Measurements from ENCODE around the gene DNASE1L3. TPM values are rescaled to one million over a fixed set of nuclear protein-coding genes. Genes with fewer than 3 reads are reported as not detected.

DNASE1L3 gene
- total and polyA plus RNA-seq, 2 of the 4 experiments (the other 2 are of a cell fraction), result not detected

DNA sequence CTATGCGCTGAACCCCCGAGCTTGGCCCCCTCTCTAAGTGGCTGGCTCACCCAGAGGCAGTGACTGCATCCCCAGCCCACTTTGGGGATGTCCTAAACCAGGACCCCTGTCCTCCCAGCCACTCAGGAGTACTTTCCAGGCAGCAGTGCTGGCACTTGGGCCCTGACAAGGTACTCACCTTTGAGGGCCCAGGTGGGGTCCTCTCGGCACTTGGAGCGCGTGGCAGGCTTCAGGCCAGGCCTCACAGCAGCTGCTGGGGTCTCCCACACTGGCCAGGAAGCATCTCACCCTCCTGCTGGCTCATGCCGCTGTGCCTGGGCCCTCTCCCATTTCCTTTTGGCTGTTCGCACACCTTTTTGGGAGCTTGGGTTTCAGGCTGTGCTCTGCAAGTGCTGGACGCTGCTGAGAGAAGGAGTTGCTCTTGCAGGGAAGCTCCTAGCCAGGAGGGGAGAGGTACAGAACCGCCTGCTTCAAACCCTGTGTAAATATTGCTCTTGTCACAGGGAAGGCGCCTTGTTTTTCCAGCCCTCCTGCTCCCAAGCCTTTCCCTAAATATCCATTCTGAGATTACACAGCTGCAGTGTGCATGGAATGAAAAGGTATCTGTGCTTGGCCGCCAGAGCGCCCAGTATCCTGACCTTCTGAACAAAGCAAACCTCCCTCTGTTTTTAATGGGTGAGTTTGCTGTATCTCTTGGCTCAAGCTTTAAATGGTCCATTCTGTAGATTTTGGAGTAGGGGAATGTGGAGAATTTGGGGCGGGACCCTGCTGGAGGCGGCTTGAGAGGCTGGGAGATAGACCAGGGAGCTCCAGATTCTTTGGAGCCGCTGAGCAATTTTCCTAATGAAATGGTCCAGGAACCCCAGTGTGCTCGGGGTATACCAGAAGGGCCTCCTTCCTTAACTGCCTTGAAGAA lies 45.6 kb downstream of the DNASE1L3 start:
- in situ Hi-C loops (cut with MboI; ENCODE audit: low sequenced_read_pairs) (no loop called here), dilution Hi-C loops (cut with HindIII; ENCODE audit: low sequenced_read_pairs, unreplicated experiment) (no loop called here), intact Hi-C loops (cut with micrococcal nuclease) (loop anchor here (5.0 kb wide), 2 partner anchors 98 to 213 kb away; no protein-coding TSS in a partner anchor)
- H3K9me3 ChIP-seq (ENCODE audit: control insufficient read depth, insufficient read depth, low read length), result peaks cover 2% of the 10 kb centered on the region; the same call in 1 of the 2 replicates
- H4K5ac ChIP-seq (ENCODE audit: low read depth, low read length), result no peak overlapping the region
- H3K56ac ChIP-seq (ENCODE audit: extremely low read depth, insufficient read depth, low read length), result no peak overlapping the region
- H4K8ac ChIP-seq (ENCODE audit: low read depth in 2 of 2, low read length in 2 of 2), result no peak overlapping the region
- peak overlapping the region; percentile 5 for H2AK9ac ChIP-seq (replicated peaks; ENCODE audit: low read depth, low read length, poor library complexity)
- peak overlapping the region; percentile 43; the same call in 1 of the 2 replicates for H3K4ac ChIP-seq (ENCODE audit: low read depth, low read length)
- no peaks in the 10 kb centered on the region for H3K27me3 ChIP-seq (ENCODE audit: control insufficient read depth, insufficient read depth, low read length)
- CTCF ChIA-PET, result interaction anchor here (1.3 to 1.4 kb wide), 2 partner anchors 12 to 157 kb away, joined by 5 read pairs; partner anchors contain the start of gene FLNB
- no peak overlapping the region for H2BK15ac ChIP-seq (ENCODE audit: low read depth, low read length)
- no peak overlapping the region for H3K14ac ChIP-seq (replicated peaks; ENCODE audit: low read depth, low read length)
- no TSS peak for BruUV-seq (replicated peaks)
- H3K4me2 ChIP-seq (ENCODE audit: low read depth, low read length), result no peak overlapping the region
- peaks cover 47% of the 10 kb centered on the region for H3K36me3 ChIP-seq (ENCODE audit: control insufficient read depth, insufficient read depth, low read length)
- no peak overlapping the region for H3K9ac ChIP-seq (ENCODE audit: low read depth, low read length)
- 70% methylated on average over 3 of the region's 16 CpGs; no CpG with 5 or more reads in 1 of the 2 experiments for WGBS, 2 experiments (ENCODE audit: extremely low coverage in 2 of 2, insufficient read length in 1 of 2)
- H2BK20ac ChIP-seq (ENCODE audit: low read depth, low read length), result no peak overlapping the region
- peaks cover 25% of the 10 kb centered on the region; the same call in 1 of the 2 replicates for H4K20me1 ChIP-seq (ENCODE audit: insufficient read depth, low read length)
- TF ChIP-seq CEBPB (IDR thresholded peaks at IDR 0.05; ENCODE audit: low read depth, low read length) (no peak), CHD1 (IDR thresholded peaks at IDR 0.05; ENCODE audit: low read depth, low read length) (no peak), MXI1 (IDR thresholded peaks at IDR 0.05; ENCODE audit: borderline replicate concordance, low read depth, low read length) (no peak), NFE2L2 (IDR thresholded peaks at IDR 0.05; ENCODE audit: low read depth, low read length) (no peak), MAFK (IDR thresholded peaks at IDR 0.05; ENCODE audit: low read depth, low read length) (no peak), RCOR1 (IDR thresholded peaks at IDR 0.05; ENCODE audit: insufficient replicate concordance, low read length) (no peak), FOS (IDR thresholded peaks at IDR 0.05; ENCODE audit: low read depth, low read length) (no peak)
- TF ChIP-seq, protein P1, sequence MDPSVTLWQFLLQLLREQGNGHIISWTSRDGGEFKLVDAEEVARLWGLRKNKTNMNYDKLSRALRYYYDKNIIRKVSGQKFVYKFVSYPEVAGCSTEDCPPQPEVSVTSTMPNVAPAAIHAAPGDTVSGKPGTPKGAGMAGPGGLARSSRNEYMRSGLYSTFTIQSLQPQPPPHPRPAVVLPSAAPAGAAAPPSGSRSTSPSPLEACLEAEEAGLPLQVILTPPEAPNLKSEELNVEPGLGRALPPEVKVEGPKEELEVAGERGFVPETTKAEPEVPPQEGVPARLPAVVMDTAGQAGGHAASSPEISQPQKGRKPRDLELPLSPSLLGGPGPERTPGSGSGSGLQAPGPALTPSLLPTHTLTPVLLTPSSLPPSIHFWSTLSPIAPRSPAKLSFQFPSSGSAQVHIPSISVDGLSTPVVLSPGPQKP (IDR thresholded peaks at IDR 0.05; ENCODE audit: borderline replicate concordance, low read depth, low read length), result no peak
- no peak overlapping the region for H3K27ac ChIP-seq (ENCODE audit: insufficient read depth, low read length)
- no peak overlapping the region for H2BK120ac ChIP-seq (ENCODE audit: low read depth, low read length)
- no peak overlapping the region for H2AK5ac ChIP-seq (ENCODE audit: low read depth, low read length)
- no peak overlapping the region for H2BK5ac ChIP-seq (ENCODE audit: low read depth, low read length, poor library complexity, severe bottlenecking)
- DNase-seq, result no peak
- H3K18ac ChIP-seq (ENCODE audit: low read depth, low read length), result no peak overlapping the region
- POLR2A ChIA-PET (ENCODE audit: unreplicated experiment), result interaction anchor here (0.6 kb wide), 1 partner anchor 1207 kb away, joined by 3 read pairs; no protein-coding TSS in a partner anchor
- H3K23ac ChIP-seq (ENCODE audit: low read depth, low read length), result no peak overlapping the region
- H3K4me1 ChIP-seq (ENCODE audit: control insufficient read depth, insufficient read depth, low read length), result peaks cover 28% of the 10 kb centered on the region
- no peak overlapping the region for H3K4me3 ChIP-seq (ENCODE audit: insufficient read depth, low read depth, low read length)
- peaks cover 42% of the 10 kb centered on the region for H3K9me1 ChIP-seq (ENCODE audit: insufficient read depth, low read length)
- H3K79me1 ChIP-seq (ENCODE audit: low read depth in 1 of 2, low read length in 2 of 2), result peaks cover 10 to 76% of the 10 kb centered on the region in 2 experiments
- ATAC-seq (ENCODE audit: low read depth), result no peak
- no peak overlapping the region for H4K91ac ChIP-seq (ENCODE audit: insufficient read depth, low read depth, low read length)
- H2AFZ ChIP-seq (replicated peaks; ENCODE audit: low read length, poor library complexity), result no peak overlapping the region

Data from IMR-90 (cell line).